ENCODE measurements around the gene C1orf141. TPM values are rescaled to one million over a fixed set of nuclear protein-coding genes. Genes with fewer than 3 reads are reported as not detected.

Gene C1orf141
- not detected in 5 replicates for total RNA-seq (2022; extraction: Qiagen RNA extraction; ENCODE audit: low read depth)

DNA sequence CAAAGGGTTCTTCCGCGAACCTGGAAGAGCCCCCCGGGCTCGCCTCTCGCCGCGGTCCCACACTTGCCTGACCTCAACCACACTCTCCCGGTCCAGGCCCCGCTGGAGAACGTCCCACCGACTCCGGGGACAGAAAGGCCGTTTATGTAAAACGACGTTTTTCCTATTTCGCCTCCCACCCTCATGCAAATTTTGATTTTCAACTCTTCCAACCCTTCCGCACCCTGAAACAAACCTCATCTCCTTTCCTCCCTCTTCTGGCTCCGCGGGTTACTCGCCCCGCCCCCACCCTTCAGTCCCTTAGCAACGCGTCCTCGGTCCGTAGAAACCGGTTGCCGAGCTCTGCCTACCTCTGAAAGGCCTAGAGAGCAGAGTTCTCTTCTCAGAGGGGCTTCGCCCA is at the start of gene C1orf141:
Gene C1orf141 (minus strand): TSS at position 276 of the 400 bp plus-strand sequence. CDS start 7,730 bp downstream, outside the sequence.

DNA sequence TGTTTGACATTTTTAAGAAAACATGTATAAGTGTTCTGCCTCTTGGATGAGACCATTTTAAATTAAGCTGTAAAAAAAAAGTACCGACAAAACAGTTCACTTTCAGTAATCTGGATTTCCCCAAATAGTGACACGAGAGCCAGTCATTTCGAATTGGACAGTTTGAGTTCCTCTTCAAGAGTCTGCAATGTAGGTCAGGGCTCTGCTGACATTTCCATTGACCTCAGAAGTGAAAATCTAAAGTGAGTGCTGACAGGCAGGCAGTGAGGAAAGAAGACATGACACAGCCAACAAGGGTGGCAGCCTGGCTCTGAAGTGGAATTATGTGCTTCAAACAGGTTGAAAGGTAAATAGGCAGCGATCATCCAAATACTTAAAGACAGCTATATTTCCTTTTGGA is 31.4 kb upstream of the C1orf141 start, which contains the start of gene IL23R:
Gene IL23R (plus strand): TSS at position 259 of the 400 bp plus-strand sequence. CDS start 1,667 bp downstream, outside the sequence.

DNA sequence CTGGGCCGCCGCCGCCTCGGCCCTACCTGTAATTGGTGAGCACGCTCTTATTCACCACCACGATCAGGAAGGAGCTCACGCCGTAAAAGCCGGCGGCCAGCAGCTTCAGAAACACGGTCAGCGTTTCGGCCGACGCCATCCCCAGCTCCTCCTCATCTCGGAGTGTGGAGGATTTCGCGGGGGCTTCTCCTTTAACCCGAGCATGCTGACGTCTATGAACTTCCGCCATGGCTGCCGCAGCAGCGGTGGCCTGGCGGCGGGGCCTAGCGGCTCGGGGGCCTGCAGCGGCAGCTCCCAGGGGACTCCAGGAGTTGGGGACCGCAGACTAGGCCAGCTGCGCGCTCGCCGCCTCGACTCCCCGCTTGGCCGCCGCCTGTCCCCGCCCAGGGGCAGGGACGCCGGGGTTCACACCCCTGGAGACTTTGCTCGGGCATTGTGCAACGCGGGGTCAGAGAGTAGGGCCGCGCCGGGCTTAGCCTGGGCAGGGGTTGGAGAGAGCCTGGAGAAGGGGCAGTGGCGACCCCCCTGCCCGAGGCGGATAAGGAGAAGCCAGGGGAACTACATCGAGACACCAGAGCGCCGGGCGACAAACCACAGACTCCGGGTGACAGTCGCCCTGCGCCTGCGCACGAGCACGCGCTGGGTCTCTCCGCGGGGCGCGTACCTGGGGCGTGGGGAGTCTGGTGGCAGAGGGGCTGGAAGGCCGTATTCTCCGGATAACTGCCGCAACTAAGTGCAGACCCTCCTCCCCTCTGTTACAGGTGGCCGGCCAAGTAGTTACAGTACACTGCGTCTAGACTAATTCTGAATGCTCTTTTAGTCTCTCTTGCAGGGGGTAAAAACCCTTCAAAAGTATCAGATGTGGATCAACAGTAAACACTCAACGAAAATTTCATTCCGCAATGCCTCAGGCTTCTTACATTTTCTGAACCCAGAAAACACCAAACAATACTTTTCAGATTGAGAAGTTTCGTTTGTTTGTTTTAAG is 80.7 kb downstream of the C1orf141 start, which contains the start of gene SLC35D1:
Gene SLC35D1 (minus strand): TSS at position 364 of the 988 bp plus-strand sequence. CDS start 135 bp downstream, at position 229.

Other genes with a start within 250 kb of the C1orf141 start
- 0.28 to 1.4 TPM (median 0.61 TPM) in 4 of 5 replicates, not detected in the other for gene DNAI4, start 210.1 kb downstream of the C1orf141 start, total RNA-seq (2022; extraction: Qiagen RNA extraction; ENCODE audit: low read depth)
- gene MIER1, start 210.0 kb downstream of the C1orf141 start, total RNA-seq (2022; extraction: Qiagen RNA extraction; ENCODE audit: low read depth): 5.6 to 14.0 TPM (median 10.6 TPM) in 5 replicates
- gene SLC35D1, start 80.8 kb downstream of the C1orf141 start, total RNA-seq (2022; extraction: Qiagen RNA extraction; ENCODE audit: low read depth): 4.3 to 7.2 TPM (median 6.5 TPM) in 5 replicates
- not detected in 5 replicates for gene IL23R, start 31.5 kb upstream of the C1orf141 start, total RNA-seq (2022; extraction: Qiagen RNA extraction; ENCODE audit: low read depth)
- gene IL12RB2, start 172.9 kb upstream of the C1orf141 start, total RNA-seq (2022; extraction: Qiagen RNA extraction; ENCODE audit: low read depth): not detected in 5 replicates